HG02938 (cell line): Measurements from ENCODE around the gene KATNBL1.
"Not testable (repeated sequence)": the region's sequence is repeated elsewhere in the genome, so short reads cannot be mapped to it uniquely, and the experiment has no call there.

Experiments used
- ATAC-seq: cut with Tn5 transposase; IDR thresholded peaks from one replicate; pipeline ENCODE4 v1.9.1; 2021; ENCODE audit warnings: mild to moderate bottlenecking, moderate library complexity; ENCODE audit not compliant: unreplicated experiment

The KATNBL1 gene

GRCh38 chr15:34203936-34204335 is 6.0 kb downstream of the KATNBL1 start:
- ATAC-seq = no peak

- no peak for ATAC-seq
These were observed 6.6 kb downstream of the KATNBL1 start for GRCh38 chr15:34203305-34203704.

GRCh38 chr15:34193272-34193671 is 16.6 kb downstream of the KATNBL1 start:
- ATAC-seq = not testable (repeated sequence)

DNA sequence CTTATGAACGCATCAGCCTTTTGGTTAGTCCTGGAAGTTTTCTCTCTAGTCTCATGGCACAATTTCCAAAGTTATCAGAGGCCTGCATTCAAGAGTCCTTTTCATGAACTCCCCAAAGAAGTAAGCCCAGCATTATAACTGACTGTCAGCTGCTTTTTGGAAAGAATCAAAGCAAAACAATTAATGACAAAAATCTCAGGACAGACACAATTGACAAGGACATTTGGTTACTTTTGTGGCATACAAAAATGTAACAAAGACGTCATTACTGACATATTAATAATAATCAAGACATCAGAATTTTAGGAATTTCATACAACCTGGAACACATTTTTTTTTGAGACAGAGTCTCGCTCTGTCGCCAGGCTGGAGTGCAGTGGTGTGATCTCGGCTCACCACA is 21.2 kb downstream of the KATNBL1 start:
- no peak for ATAC-seq

DNA sequence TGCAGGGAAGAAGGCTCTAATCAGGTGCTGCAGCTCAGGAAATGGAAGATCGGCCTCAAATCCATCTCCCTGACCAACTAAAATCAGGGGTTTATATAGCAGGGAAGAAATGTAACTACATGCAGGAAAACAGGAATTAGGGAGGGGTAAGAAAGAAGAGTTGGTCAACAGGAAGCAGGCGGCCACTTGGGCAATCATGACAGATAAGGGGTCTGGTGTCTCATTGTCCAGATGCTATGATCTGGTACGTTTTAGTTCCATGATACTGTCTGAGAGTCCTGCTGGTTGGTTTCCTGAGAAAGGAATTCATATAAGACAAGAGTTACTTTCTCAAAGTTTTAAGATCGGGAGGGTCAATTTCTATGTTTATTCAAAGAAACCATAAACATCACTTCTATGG is 24.2 kb downstream of the KATNBL1 start:
- ATAC-seq = no peak

DNA sequence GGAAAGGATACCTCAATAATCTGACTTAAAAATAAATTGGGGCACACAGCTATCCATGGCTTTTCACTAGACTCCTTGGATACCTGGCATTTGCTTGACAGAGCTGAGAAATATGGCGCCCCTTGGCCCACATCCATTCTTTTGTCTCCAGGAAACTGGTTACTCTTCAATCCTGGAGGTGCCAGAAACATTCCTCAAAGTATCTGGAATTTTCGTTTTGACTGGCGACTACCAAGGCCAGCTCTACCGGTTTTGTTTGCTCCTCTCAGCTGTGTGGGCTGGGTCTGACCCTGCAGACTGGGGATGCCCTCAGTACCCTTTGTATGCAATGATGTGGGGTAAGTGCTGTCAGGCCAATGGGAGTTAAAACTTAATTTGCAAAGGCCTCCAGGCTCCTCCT is 27.0 kb downstream of the KATNBL1 start:
- ATAC-seq = no peak

DNA sequence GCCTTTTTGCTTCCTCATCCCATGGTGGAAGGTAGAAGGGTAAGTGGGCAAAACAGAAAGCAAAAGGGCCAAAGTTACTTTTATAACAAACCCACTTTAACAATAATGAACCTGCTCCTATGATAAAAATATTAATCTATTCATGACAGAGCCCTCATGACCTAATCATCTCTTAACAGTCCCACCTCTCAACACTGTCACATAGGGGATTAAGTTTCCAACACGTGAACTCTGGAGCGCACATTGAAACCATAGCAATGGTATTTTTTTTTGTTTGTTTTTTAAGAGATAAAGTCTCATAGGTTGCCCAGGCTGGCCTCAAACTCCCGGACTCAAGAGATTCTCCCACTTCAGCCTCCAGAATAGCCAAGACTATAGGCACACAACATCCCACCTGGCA is 30.7 kb downstream of the KATNBL1 start:
- no peak for ATAC-seq

DNA sequence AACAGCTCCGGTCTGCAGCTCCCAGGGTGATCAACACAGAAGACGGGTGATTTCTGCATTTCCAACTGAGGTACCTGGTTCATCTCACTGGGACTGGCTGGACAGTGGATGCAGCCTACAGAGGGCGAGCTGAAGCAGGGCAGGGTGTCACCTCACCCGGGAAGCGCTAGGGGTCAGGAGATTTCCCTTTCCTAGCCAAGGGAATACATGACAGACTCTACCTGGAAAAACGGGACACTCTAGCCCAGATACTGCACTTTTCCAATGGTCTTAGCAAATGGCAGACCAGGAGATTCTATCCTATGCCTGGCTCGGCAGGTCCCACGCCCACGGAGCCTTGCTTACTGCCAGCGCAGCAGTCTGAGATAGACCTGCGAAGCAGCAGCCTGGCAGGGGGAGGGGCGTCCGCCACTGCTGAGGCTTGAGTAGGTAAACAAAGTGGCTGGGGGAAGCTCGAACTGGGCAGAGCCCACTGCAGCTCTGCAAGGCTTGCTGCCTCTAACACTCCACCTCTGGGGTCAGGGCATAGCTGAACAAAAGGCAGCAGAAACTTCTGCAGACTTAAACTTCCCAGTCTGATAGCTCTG is 43.8 kb downstream of the KATNBL1 start:
- ATAC-seq = not testable (repeated sequence)

DNA sequence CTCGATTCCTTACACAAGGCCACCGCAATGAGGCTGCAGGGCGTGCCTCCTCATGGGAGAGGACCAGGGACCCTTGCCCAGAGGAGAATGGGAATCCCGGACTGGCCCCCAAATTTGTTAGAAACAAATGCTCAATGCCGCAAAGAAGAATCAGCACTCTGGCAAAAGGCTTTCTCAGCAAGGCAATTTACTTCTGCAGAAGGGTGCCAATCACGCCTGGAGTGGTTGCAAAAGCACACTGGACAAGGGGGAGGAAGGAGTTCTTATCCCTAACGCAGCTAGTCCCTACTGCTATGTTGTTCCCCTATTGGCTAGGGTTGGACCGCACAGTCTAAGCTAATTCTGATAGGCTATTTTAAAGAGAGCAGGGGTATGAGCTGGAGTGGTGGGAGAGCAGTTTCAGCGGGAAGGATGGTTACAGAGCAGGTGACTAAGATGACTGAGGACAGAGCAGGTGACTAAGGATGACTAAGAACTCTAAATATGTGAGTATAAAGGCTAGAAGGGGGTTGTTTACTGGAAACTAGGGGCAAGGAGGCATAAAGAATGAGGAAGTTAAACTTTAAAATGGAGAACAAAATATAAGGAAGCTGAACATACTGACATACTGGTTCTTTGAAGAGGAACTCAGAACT is 48.5 kb downstream of the KATNBL1 start:
- ATAC-seq = no peak

GRCh38 chr15:34160735-34161134 is 49.2 kb downstream of the KATNBL1 start:
- ATAC-seq = no peak

DNA sequence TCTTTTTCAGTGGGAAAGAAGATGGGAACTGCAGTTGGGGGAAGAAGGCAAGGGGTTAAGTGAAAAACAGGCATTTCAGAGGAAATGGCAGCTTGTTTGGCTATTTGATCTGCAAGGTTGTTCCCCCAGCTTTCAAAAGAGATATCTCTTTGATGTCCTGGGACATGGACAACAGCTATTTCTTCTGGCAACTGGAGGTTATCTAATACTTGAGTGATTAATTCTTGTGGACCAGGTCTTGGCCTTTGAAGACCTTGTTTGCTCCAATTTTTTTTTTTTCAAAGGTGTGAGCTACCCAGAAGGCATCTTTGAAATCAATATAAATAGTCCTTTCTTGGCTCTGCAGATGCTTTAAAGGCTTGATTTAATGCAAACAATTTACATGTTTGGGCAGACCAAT is 51.5 kb downstream of the KATNBL1 start:
- ATAC-seq = no peak

DNA sequence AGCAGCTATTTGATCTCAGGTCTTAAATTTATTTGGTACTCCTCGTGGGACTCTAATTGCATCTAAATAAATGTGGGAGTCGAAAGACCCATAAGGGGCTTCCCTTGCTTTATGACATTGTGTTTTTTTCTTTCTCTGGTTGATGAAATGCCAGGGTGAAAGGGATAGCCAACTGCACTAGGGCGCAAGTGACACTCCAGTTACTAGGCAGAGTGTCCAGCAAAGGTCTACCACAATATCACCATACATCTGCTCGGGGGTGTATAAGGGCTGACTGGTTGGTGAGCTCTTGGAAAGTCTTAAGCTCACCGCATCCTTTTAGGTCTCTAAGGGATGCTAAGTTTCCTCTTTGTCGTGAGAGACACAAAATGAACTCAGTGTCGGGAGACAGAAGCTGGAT is 54.0 kb downstream of the KATNBL1 start:
- no peak for ATAC-seq

- no peak for ATAC-seq
These were observed 55.1 kb downstream of the KATNBL1 start for GRCh38 chr15:34154725-34155204.

GRCh38 chr15:34147371-34148140 is 62.3 kb downstream of the KATNBL1 start:
- ATAC-seq = no peak

- no peak for ATAC-seq
These were observed 76.4 kb downstream of the KATNBL1 start for GRCh38 chr15:34133511-34133910.

DNA sequence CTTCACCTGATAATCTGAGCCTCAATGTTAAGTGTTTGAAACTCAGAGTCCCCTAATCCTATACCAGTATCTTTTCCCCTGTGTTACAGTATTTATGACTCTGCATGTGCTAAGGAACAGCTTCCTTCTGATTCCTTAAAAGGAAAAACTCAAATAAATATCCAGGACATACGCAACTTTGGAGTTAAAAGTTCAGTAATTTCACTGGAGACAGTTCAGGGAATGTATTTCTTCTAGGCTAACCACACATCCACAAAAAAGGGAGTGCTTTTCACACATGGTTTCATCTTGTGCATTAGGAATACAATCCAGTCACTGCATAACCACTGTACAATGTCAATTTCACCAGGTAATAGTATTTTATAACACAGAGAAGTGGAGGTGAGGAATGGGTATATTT is 77.0 kb downstream of the KATNBL1 start:
- no peak for ATAC-seq

GRCh38 chr15:34128898-34129297 is 81.0 kb downstream of the KATNBL1 start:
- ATAC-seq = no peak

DNA sequence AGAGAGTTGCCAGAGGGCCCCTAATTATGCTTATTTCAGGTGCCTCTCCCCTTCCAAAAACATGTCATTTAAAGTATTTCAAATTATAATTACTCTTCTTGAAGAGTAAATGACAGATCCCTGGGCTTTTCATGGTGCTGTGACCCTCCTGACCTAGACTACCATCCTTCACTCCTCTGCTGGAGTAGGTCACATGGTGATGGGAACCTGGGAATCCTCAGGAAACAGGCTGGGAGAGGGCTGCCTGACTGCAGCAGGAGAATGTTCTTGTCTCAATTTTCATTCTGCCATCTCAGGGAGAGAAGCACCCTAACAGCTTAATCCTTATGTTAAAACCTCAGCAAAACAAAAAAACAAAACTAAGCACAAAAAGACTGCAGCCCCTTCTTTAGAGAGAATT is 83.4 kb downstream of the KATNBL1 start:
- no peak for ATAC-seq

GRCh38 chr15:34125945-34126344 is 84.0 kb downstream of the KATNBL1 start:
- ATAC-seq = no peak

GRCh38 chr15:34124651-34125050 is 85.2 kb downstream of the KATNBL1 start:
- no peak for ATAC-seq

- ATAC-seq = peak; percentile 52
These were observed 87.1 kb downstream of the KATNBL1 start for GRCh38 chr15:34122771-34123183.

GRCh38 chr15:34121786-34122185 is 88.1 kb downstream of the KATNBL1 start:
- not testable (repeated sequence) for ATAC-seq
